Cardiac fibroblast (primary cell): ENCODE data around the gene ST6GALNAC3.

Source experiments
- DNase-seq, 2 donors: peaks; one replicate each; pipeline versions ENCODE4 v3.0.0 to v3.0.0-alpha.2; 2010; ENCODE audit warnings: low read depth in 2 of 2
- H3K4me3 ChIP-seq, 2 donors: replicated peaks in 1 of 2; 1 replicate in 1 of 2; 2 replicates in 1 of 2; pipeline ENCODE4 v1.5.1; 2011; ENCODE audit warnings: low read depth in 2 of 2, low read length in 2 of 2, mild to moderate bottlenecking in 2 of 2, moderate library complexity in 1 of 2
- CTCF ChIP-seq: IDR thresholded peaks from one replicate; pipeline ENCODE4 v1.5.1; 2011; ENCODE audit warnings: low read depth, mild to moderate bottlenecking, low read length, inconsistent platforms

ST6GALNAC3 gene

GRCh38 chr1:76390456-76390855 is 315.9 kb downstream of the ST6GALNAC3 start:
- no peak for TF ChIP-seq CTCF
- H3K4me3 ChIP-seq: no peak overlapping the region
- no peak for DNase-seq

- no peak for DNase-seq
- TF ChIP-seq CTCF: no peak
- no peak overlapping the region for H3K4me3 ChIP-seq
Observed at GRCh38 chr1:76395059-76395458, 320.5 kb downstream of the ST6GALNAC3 start.

- H3K4me3 ChIP-seq: no peak overlapping the region
- DNase-seq: no peak
- no peak for TF ChIP-seq CTCF
Observed at GRCh38 chr1:76402128-76402527, 327.6 kb downstream of the ST6GALNAC3 start.

- no peak overlapping the region for H3K4me3 ChIP-seq
- no peak for TF ChIP-seq CTCF
- DNase-seq: no peak
Observed at GRCh38 chr1:76408303-76408702, 333.8 kb downstream of the ST6GALNAC3 start.

GRCh38 chr1:76410499-76410898 is 336.0 kb downstream of the ST6GALNAC3 start:
- TF ChIP-seq CTCF: no peak
- DNase-seq: no peak
- H3K4me3 ChIP-seq: no peak overlapping the region

- no peak for TF ChIP-seq CTCF
- no peak overlapping the region for H3K4me3 ChIP-seq
- DNase-seq: no peak
Observed at GRCh38 chr1:76418531-76418930, 344.0 kb downstream of the ST6GALNAC3 start.

GRCh38 chr1:76419603-76420002 is 345.1 kb downstream of the ST6GALNAC3 start:
- no peak overlapping the region for H3K4me3 ChIP-seq
- no peak for TF ChIP-seq CTCF
- no peak for DNase-seq
